GM12864 (cell line): ENCODE measurements around the gene TSEN15.

Source experiments
- DNase-seq: peaks from one replicate; pipeline ENCODE4 v3.0.0-alpha.2; 2011; ENCODE audit warnings: low read depth
- H3K4me3 ChIP-seq: 2 replicates; pipeline ENCODE4 v1.5.1; 2011; ENCODE audit warnings: mild to moderate bottlenecking, low read depth, low read length, control low read depth
- CTCF ChIP-seq: IDR thresholded peaks from 2 replicates; pipeline ENCODE4 v1.5.1; 2011; ENCODE audit warnings: low read depth, mild to moderate bottlenecking, moderate library complexity, low read length, control low read depth, inconsistent platforms; ENCODE audit errors: missing control alignments

Gene TSEN15

GRCh38 chr1:184021728-184022127 is 29.8 kb upstream of the TSEN15 start:
- no peak for TF ChIP-seq CTCF
- no peak overlapping the region for H3K4me3 ChIP-seq
- DNase-seq = no peak

DNA sequence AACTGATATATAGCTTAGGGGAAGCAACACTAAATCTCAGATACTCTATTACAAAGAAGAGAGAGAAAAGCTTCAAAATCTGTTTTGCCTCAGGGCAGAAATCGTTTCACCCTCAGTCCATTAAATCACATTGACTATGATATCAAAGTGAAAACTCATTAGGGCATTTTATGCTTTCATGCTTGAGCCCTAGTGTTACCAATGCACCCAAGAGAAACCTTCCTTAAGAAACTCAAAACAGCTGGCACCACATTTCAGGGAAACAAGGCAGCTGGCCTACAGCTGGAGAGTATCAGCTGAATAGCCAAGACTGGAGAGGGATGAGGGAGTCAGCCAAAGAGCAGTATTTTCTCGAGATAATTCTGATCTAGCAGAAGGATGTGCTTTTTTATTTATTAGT is 28.9 kb upstream of the TSEN15 start:
- DNase-seq = no peak
- no peak overlapping the region for H3K4me3 ChIP-seq

DNA sequence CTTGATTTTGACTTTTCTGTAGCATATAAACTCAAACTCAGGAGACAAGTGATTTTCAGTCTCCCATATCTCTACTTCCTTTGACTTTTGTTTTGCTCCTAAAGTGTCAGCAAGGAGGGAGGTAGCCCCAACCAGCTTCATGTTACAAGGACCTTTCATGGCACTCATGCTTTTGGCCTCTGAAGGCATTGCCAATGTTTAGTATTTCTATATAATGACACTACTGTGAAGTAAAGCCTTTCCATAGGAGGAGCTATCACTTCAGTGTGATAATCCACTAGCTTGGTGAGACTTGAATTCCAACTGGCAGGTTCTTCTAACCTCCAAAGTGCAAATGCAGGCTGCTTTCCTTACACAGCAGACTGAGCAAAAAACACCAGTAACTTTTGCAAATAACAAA is 28.4 kb upstream of the TSEN15 start:
- no peak overlapping the region for H3K4me3 ChIP-seq
- no peak for TF ChIP-seq CTCF
- no peak for DNase-seq

More for the DNA sequence above, 28.9 kb upstream of the TSEN15 start:
- TF ChIP-seq CTCF = no peak

- H3K4me3 ChIP-seq = no peak overlapping the region
- no peak for DNase-seq
- no peak for TF ChIP-seq CTCF
These were observed 26.3 kb upstream of the TSEN15 start for GRCh38 chr1:184025242-184025675.

GRCh38 chr1:184027826-184028695 is 23.5 kb upstream of the TSEN15 start:
- H3K4me3 ChIP-seq = no peak overlapping the region
- DNase-seq = no peak
- TF ChIP-seq CTCF = no peak

DNA sequence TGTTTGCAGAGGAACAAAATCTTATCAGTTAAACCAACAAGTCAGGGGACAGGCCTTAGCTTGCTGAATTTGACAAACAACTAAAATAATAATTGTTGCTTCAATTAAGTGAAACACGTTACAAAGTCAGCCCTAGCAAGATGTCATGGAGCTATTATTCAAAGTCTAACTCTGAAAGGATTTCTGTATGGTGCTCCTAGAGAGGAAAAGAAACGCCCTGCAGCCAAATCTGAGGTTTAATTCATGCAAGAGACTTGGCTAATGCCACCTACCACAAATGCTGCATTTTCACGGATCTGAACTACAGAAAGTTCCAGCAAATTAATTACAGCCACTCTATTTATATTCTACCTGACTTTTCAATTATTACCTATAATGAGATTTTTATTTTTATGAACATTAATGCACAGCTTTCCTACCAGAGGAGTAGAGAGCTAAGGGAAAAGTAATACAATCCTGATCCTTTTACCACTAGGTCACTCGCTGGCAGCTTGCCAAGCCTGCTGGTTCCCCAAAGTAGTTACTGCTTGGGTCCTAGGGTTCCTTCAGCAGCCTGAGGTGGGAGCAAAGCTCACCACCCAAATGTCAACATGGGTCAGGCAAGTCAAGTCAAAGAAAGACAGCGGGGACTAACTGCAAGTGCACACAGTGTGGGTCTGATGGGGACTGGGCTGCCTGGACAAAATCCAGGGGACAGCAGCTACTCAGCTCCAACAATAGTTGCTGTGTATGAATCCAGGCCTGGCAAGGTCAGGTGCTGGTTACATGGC is 22.5 kb upstream of the TSEN15 start:
- no peak overlapping the region for H3K4me3 ChIP-seq
- no peak for TF ChIP-seq CTCF
- no peak for DNase-seq
